ENCODE data around the gene MAP3K7CL.

Gene MAP3K7CL

DNA sequence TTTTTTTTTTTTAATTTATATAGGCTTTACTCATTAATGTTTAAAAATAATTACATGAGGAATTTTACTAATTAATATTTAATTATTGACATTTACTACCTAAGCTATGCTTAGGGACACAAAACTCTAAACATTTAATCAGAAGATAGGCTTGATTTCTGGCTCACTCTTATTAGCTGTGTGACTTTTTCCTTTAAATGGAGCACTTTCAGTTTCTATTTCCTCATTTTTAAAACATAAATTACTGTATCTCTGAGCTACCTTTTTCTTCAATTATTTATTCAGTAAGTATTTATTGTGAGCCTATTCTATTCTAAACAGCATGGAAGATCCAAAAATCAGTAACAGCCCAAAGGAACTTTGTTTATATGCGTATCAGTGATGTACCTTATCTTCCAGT lies 40.5 kb downstream of the MAP3K7CL start:
- no peak for DNase-seq

DNA sequence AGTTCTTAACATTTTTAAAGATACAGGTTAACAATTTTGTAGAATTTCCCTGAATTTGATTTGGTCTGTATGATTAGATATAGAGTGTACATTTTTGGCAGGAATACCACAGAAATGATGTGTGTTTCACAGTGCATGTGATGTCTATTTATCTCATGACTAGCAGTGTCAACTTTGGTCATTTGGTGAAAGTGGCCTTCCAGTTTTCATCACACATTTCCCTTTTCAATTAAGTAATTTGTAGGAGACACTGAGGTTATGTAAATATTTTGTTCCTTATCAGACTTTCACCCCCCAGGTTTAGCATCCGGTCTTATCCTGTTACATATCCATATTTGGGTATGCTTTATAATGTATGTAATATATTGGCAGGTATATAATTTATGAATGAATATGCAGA lies 41.8 kb downstream of the MAP3K7CL start:
- no peak for DNase-seq

DNA sequence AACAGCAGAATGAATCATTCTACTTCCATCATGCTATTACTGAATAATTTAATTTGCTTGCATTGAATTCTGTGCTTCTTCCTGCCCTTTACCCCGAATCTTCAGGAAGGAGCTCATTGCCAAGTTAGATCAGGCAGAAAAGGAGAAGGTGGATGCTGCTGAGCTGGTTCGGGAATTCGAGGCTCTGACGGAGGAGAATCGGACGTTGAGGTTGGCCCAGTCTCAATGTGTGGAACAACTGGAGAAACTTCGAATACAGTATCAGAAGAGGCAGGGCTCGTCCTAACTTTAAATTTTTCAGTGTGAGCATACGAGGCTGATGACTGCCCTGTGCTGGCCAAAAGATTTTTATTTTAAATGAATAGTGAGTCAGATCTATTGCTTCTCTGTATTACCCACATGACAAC lies 44.2 kb downstream of the MAP3K7CL start:
- DNase-seq: no peak

DNA sequence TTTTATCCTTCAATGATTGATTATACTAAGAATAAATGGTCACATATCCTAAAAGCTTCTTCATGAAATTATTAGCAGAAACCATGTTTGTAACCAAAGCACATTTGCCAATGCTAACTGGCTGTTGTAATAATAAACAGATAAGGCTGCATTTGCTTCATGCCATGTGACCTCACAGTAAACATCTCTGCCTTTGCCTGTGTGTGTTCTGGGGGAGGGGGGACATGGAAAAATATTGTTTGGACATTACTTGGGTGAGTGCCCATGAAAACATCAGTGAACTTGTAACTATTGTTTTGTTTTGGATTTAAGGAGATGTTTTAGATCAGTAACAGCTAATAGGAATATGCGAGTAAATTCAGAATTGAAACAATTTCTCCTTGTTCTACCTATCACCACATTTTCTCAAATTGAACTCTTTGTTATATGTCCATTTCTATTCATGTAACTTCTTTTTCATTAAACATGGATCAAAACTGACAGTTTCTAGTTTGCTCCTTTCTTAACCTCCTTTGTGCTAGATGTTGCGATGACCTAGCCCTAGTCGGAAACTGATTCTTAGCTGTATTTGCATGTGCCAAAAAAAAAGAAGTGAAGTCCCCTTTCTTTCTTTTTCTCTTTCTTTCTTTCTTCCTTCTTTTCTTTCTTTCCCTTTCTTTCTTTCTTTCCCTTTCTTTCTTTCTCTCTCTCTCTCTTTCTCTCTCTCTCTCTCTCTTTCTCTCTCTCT lies 45.1 kb downstream of the MAP3K7CL start:
- DNase-seq: no peak

DNA sequence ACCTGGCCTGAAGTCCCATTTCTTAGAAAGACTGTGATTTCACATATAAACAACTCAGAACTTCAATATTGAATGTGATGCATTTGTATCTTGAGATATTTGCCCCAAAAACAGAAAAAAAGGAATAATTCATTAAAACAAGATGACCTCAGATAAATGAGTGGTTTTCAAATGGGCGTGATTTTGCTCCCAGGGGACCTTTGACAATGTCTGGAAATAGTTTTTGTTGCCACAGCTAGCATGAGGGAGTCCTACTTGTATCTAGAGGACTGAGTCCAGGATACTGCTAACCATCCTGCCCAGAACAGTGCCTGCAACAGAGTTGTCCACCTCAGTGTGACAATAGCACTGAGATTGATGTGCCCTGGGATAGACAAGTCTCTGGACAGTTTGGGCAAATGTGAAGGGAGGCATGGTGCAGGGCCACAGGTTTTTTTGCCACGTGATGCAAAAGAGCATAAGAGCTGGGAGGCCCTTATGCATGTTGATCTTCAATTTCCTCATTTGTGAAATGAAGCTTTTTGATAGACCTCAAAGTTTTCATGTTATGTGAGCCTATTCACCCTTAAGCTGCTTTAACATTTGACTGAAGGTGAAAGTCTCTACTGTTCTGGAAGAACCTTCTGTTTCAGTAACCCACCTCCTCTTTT lies 46.2 kb downstream of the MAP3K7CL start:
- DNase-seq: no peak

DNA sequence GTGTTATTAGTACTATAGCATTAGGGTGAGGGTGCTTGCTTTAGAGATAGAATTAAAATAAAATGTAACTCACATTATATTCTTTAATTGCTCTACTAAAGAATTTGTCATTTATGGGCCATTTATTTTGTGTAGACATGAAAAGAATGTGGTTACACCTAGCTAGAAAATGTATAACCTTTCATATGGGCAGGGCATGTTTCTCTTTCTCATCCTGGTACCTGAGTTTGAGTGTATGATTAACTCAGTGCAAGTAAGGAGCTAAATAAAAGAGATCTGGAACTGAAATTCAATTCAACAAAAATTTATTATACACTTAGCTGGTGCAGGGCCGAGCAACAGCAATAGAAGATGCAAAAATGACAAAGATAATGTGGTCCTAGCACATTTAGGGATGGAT lies 47.4 kb downstream of the MAP3K7CL start:
- DNase-seq: no peak

DNA sequence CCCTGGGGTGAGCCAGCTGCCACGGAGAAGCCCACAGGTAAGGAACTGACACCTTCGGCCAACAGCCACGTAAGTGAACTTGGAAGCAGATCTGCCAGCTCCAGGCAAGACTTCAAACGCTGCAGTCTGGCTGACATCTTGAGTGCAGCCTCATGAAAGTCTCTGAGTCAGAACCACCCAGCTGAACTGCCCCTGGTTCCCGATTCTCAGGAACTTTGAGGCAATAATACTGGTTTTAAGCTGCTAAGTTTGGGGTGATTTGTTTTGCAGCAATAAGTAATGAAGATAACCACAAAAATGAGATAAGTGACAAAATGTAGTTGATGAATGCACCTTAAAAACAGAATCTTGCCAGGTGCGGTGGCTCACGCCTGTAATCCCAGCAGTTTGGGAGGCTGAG lies 48.5 kb downstream of the MAP3K7CL start:
- DNase-seq: no peak

DNA sequence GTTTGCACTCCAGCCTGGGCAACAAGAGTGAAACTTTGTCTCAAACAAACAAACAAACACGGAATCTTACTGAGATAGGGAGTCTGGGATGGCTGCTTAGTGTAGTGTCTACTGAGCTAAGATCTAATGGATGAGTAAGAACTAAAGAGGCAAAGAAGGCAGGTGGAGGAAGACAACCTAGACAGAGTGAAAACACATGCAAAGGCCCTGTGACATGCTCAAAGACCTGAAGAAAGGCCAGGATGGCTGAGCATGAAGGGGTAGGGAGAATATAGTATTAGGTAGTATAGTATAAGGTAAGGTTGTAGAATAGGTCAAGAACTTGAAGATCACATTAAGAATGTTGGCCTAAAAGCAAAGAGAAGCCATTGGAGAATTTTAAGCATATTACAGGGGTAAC lies 49.1 kb downstream of the MAP3K7CL start:
- no peak for DNase-seq

DNA sequence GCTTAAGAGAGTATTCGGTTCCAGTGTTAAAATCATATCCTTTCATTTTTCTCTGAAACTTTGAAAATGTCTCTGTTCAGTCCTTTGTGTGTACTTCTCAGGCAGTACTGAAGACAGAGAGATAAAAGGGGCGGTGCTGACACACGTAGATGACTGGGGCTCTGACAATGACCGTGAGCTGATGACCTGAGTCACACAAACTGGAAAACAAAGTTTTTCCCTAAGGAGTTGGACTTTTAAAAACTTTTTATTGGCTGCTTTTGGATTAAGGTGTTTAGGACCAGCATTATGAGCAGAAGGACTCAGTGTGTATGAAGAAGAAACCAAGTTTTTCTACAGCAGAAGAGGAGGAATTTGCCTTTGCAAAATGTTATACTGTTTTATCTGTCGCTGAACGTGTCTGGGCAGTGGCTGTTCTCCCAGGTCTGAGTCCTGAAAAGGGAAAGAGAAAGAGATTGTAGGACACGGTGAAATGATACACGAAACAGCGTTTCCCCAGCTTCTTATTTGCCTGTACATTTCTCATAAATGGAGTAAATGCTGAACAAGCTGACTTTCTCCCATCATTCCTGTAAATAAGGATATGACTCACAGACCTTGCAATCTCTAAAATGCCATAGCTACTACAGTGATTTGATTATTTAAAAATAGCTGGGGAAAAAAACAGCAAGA lies 51.5 kb downstream of the MAP3K7CL start:
- no peak for DNase-seq

DNA sequence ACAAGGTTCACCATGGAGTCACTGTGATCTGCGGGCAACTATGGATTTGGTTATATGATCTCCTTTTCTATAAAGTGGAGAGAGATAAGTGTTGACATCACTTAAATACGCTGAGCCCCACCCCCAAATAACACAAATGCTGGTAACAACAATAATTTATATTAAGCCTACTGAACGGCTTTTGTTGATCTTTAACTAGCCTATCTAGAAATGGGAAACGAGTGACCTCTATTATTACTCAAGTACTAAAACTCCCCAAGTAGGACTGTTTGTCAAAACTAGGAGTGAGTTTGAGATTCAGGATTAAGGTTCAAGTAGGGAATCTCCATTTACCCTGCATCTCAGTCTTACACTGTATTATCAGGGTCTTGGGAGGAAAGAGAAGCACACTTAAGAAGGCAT lies 52.2 kb downstream of the MAP3K7CL start:
- DNase-seq: no peak

DNA sequence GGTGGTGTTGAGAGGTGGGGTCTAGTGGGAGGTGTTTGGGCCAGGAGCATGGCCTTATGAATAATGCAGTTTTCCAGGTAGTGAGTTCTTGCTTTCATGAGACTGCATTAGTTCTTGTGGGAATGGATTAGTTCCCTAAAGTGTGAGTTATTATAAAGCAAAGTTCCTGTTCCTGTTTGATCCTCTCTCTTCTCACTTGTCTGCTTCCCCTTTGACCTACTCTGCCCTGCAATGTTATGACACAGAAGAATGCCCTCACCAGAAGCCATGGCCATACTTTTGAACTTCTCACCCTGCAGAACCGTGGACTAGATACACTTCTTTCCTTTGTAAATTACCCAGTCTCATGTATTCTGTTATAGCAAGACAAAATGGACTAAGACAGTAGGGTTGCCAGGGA lies 53.6 kb downstream of the MAP3K7CL start:
- DNase-seq: no peak

DNA sequence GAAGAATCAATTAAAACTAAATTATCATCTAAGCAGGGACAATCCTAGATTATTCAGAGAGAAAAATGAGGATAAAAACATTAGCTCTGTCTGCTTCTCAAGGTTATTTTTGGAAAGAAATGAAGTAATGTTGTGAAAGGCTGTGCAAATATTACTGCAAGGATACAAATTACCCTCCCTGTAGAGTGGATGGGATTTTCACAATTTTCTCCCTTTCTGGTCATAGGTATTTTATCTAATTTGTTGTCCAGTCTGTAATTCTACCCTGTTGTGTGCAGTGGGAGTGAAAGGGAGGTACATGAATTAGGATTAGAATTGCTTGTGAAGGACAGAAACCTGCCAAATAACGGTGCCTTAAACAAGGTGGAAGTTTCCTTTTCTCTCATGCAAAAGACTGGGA lies 54.7 kb downstream of the MAP3K7CL start:
- no peak for DNase-seq

DNA sequence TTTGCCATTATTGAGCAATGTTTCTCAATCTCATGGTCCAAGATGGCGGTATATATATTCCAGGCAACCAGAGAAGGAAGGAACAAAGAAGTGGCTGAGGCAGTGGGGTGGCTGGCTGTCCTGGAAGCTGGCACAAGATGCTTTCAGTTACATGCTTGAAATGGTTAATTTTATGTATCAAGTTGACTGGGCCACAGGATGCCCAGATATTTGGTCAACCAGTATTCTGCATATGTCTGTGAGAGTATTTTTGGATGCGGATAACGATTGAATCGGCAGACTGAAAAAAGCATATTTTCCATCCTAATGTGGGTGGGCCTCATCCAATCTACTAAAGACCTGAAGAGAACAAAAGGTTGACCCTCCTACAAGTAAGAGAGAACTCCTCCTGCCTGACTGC lies 55.2 kb downstream of the MAP3K7CL start:
- no peak for DNase-seq

DNA sequence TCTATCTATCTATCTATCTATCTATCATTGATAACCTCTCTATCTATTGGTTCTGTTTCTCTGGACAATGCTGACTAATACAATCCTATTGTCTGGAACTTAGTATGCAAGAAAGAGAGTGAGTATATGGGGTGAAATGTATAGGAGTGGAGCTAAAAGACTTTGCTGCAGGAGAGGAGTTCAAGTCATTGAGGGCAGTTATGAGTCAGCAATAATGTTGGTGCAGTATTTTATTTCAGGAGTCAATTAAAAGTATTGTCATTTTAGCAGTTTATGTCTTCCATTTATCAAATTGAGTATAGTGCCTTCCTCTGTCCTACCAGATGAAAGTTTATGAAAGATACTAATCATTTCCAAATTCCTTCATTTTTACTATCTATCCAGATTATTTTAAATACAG lies 55.8 kb downstream of the MAP3K7CL start:
- no peak for DNase-seq

DNA sequence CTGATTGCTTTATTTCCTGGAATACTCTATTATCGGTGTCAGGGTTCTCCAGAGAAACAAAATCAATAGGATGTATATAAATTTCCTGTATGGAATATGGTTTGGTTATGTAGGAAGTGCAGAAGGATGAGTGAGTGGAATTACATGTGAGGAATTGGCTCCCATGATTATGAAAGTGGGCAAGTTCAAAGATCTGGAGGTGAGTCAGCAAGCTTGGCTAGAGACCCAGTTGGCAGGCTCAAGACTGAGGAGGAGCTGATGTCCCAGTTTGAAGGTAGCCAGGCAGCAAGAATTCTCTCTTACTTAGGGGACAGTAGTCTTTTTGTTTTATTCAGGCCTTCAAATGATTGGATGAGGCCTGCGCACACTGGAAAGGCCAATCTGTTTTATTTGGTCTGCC lies 57.5 kb downstream of the MAP3K7CL start:
- DNase-seq: no peak

DNA sequence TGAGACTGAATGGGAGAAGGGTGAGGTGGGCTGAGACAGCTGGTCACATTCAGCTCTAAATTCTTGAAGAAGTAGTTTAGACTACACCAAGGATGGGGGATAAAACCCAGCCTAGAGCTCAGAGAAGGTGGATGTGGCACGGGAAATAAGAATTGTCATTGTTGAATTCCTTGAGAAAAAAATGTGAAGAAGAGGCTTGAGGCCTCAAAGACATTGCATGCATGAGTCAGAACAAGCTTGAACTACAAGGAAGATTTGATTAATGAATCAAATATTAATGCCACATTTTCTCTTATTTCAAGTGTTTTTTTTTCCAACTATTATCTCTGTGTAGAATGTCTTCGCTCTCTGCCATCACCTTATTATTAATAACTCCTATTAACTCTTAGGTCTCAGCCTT lies 58.9 kb downstream of the MAP3K7CL start:
- DNase-seq: no peak

DNA sequence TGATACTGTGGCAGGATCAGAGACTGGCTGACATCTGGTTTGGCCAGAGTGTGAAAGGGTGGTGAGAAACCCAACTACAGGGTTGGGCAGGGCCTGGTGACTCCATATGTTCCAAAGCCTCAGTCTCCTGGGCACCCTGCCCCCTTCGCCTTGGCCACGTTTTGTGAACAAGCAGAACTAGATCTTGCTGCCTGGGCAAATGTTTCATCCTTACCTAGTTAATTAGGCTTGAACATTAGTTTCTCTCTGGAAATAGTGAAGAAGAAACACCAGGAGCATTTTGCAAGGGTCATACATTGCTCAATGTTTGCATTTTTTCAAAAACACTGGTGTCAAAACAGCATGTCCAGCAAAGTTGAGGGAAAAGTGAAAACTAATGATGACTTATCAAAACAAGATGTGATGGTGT lies 60.5 kb downstream of the MAP3K7CL start:
- DNase-seq: no peak

DNA sequence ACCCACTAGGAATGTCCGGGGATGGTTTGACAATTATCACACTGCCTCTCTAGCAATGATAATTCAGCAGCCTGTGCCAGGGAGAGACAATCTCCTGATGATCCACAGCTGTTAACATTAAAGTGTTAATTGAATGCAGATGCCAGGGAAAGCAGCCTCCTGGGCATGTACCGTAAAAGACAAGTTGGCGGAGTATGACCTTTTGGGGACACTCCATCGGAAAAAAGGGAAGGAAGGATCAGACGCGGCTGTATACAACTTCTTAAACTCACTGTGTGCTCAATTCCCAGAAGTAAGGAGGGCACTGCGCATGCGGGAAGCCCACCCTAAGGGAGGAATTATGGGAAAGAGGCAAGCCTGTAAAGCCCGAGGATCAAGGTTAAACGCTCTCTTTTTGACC lies 62.6 kb downstream of the MAP3K7CL start:
- no peak for DNase-seq

DNA sequence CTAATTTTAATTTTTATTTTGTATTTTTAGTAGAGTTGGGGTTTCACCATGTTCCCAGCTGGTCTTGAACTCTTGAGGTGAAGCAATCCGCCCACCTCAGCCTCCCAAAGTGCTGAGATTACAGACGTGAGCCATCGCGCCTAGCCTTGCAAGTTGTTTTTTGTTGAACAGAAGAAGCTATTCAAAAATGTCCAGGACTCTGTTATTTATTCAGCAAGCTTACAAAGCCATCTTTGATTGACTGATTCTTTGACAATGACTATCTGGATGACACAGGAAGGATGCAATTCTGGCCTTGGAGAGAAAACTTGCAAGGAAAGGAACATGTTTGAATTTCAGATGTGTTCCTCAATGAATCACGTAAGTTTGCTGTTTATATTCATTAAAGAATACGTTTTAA lies 63.5 kb downstream of the MAP3K7CL start:
- DNase-seq: no peak

DNA sequence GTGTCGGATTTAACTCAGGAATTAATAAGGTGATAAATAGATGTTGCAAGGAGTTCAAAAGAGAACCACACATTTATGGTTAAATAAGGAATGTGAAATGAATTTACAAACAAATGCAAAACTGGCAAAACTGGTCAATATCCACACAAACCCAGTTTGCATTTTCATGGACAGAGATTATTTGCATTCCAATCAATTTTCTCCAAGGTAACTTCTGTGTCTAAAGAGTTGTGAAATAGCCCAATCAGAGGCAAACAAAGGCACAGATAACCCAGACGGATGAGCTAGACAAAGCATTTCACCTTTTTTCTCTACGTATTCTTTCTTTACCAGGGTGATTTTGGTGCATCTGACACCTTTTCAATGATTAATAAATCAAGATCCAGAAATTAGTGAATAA lies 63.9 kb downstream of the MAP3K7CL start:
- DNase-seq: no peak

DNA sequence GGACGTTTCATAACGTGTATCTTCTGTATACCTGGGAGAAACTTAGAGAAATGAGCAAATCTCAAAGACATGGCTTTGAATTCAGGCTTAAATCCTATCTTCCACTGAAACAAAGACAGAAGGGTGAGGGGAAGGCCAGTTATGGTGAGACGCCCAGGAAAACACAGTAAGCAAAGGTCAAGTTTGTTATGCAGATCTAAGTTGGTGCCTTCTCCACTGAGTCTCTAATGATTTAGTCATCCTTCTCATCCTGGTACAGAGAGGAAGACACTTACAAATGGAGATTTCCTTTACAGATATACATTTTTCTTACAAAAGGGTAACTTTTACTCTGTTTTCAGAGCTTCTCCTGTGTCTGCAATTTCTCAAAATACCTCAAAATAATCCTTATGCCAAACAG lies 64.4 kb downstream of the MAP3K7CL start:
- no peak for DNase-seq

DNA sequence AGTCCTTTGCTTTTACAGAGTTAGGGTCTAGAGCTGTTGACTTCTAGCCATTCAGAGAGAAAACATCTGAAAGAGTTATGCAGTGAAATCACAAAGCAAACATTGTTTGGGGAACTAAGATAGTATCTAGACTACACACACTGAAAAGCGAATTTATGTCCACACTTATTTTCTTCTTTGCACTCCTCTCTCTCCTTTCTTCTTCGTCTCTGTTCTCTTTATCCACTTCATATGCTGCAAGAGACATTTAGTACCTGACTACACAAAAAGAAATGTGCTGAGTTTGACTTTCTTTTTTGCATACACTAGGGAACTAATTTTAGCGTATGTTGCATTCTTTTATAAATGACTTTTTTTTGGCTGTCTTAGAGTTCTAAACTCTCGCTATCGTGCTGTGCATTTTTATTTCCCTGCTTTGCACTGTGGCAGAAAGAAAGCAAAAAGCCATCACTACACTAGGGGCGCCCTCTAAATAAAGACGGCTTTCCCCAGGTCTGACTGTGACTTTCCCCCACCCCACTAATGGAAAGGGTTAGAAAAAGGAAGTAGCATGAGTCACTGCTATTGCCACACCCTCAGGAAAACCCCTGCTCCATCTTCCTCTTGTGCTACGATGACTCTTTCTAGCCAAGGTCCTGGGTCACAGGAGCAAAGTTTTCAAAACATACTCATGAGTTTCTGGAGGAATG lies 65.7 kb downstream of the MAP3K7CL start:
- DNase-seq: no peak

DNA sequence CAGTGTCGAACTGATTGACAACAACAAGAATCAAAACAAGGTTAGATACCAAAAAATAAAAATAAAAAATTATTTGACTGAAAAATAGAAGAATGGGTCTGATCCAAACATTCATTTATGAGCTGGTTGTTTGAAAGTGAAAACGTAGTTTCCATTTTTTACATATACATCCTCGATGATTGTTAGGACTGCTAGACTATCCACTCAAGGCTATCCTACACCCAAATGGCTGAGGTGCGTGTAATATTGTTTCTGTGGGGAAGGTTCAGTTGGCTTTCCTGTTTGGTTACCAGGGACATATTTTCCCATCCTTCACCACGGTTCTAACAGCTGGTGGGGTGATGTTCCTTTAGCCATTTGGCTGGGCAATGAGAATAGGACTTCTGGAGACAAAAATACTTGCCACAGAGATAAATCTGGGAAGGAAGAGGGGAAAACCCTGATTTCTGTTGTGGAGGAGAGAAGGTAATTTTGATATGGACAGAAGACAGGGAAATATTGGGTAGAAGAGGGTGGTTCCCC lies 66.3 kb downstream of the MAP3K7CL start:
- no peak for DNase-seq

DNA sequence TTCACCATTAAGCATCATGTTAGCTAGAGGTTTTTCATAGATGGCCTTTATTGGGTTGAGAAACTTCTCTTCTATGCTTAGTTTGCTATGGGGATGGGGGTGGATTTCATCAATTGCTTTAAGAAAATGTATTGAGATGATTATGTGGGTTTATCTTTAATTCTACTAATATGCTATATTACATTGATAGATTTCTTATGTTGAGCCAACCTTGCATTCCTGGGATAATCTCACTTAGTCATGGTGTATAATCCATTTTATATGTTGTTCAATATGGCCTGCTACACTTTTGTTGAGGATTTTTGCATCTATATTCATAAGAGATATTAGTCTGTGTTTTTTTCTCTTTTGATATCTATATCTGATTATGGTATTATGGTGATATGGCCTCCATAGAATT lies 70.7 kb downstream of the MAP3K7CL start:
- DNase-seq: no peak
